ENCODE results near the gene LRRC25. TPM values are rescaled to one million over a fixed set of nuclear protein-coding genes. Genes with fewer than 3 reads are reported as not detected.
A peak's percentile ranks its signal among the peaks of the same experiment; 100 is the strongest.

The LRRC25 gene
- total and polyA plus RNA-seq, 2 donors (not counting 1 experiment from before 2014, with no cell fraction given): 0.10 to 1.2 TPM

DNA sequence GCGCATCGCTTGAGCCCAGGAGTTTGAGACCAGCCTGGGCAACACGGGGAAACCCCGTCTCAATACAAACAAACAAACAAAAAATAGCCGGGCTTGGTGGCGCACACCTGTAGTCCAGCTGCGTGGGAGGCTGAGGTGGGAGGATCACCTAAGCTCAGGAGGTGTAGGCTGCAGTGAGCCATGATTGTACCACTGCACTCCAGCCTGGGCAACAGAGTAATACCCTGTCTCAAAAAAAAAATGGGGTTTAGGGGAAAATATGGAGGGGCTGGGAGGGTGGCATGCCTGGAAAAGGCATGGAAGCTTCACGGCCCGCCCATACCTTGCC is 42.5 kb upstream of the LRRC25 start:
- no peak overlapping the region for H3K4me2 ChIP-seq (ENCODE audit: extremely low read depth, insufficient read depth, low read length)
- peaks cover 7% of the 10 kb centered on the region for H3K4me1 ChIP-seq (ENCODE audit: control insufficient read depth, extremely low read depth, insufficient read depth, low read length)
- H3K36me3 ChIP-seq (ENCODE audit: control insufficient read depth, insufficient read depth, low read length): peaks cover 22% of the 10 kb centered on the region
- H3K27ac ChIP-seq (ENCODE audit: insufficient read depth, low read length): no peak overlapping the region
- H3K9me3 ChIP-seq (ENCODE audit: control insufficient read depth, insufficient read depth, low read depth, low read length): no peaks in the 10 kb centered on the region
- H3K4me3 ChIP-seq (replicated peaks in 1 of 4; ENCODE audit: control extremely low read depth in 1 of 4, insufficient read depth in 1 of 4, low read depth in 3 of 4, low read length in 4 of 4): no peak overlapping the region
- H4K20me1 ChIP-seq (ENCODE audit: control insufficient read depth, extremely low read depth, insufficient read depth, low read length): no peaks in the 10 kb centered on the region
- no peaks in the 10 kb centered on the region for H3K79me2 ChIP-seq (ENCODE audit: control insufficient read depth, insufficient read depth, low read length)
- no peak for TF ChIP-seq EZH2 (IDR thresholded peaks at IDR 0.05; ENCODE audit: low read length, missing control alignments)
- TF ChIP-seq, protein P1, sequence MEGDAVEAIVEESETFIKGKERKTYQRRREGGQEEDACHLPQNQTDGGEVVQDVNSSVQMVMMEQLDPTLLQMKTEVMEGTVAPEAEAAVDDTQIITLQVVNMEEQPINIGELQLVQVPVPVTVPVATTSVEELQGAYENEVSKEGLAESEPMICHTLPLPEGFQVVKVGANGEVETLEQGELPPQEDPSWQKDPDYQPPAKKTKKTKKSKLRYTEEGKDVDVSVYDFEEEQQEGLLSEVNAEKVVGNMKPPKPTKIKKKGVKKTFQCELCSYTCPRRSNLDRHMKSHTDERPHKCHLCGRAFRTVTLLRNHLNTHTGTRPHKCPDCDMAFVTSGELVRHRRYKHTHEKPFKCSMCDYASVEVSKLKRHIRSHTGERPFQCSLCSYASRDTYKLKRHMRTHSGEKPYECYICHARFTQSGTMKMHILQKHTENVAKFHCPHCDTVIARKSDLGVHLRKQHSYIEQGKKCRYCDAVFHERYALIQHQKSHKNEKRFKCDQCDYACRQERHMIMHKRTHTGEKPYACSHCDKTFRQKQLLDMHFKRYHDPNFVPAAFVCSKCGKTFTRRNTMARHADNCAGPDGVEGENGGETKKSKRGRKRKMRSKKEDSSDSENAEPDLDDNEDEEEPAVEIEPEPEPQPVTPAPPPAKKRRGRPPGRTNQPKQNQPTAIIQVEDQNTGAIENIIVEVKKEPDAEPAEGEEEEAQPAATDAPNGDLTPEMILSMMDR (conservative IDR thresholded peaks at IDR 0.05 in 1 of 2, IDR thresholded peaks at IDR 0.05 in 1 of 2; ENCODE audit: low read depth in 1 of 2, low read length in 2 of 2): no peak
- no peak for DNase-seq (ENCODE audit: low read depth in 2 of 2)
- H3K27me3 ChIP-seq (ENCODE audit: control insufficient read depth, insufficient read depth, low read length): no peaks in the 10 kb centered on the region
- no peak overlapping the region for H2AFZ ChIP-seq (ENCODE audit: low read length)
- no peak overlapping the region for H3K9ac ChIP-seq (ENCODE audit: insufficient read depth, low read length)

DNA sequence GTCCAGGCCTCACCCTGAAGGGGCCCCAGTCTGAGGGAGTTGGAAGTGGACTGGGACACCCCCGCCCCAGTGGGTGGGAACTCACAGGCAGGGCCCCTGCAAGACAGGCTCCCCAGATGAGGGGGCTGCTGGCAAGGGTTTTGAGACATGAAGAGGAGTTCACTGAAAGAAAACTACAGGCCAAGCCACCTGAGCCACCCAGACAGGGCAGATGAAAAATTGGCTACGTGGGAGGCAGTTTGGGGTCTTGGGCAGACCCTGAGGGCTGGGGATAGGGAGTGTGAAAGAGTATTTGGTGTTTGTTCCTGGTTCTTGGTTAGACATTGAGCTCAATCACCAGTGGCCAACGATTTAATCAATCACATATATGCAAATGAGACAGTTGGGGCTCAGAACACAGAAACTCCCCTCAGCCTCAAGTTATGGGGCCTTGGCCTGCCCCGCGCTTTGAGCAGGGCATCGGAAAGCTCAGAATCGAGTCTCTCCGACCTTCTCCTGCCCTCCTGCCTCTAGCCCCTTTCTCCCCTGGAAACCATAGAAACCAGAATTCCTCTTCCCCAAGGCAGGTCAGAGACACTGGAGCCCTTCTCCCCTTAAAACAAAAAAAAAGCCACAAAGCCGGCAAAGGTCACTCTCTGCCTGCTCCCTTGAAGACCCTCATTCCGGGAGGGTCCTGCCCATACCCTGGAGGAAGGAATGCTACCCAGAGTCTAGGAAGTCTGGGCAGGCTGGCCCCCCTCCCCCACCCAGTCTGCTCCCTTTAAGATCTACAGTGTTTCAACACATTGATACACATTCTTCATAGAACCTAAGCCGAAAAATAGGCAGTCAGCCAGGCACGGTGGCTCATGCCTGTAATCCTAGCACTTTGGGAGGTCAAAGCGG is 41.8 kb upstream of the LRRC25 start:
- no peak overlapping the region for H3K4me2 ChIP-seq (ENCODE audit: extremely low read depth, insufficient read depth, low read length)
- DNase-seq (ENCODE audit: low read depth in 2 of 2): peak in 1 of 2 donors; percentile 57
- H3K4me1 ChIP-seq (ENCODE audit: control insufficient read depth, extremely low read depth, insufficient read depth, low read length): peaks cover 7% of the 10 kb centered on the region
- no peaks in the 10 kb centered on the region for H4K20me1 ChIP-seq (ENCODE audit: control insufficient read depth, extremely low read depth, insufficient read depth, low read length)
- H2AFZ ChIP-seq (ENCODE audit: low read length): no peak overlapping the region
- H3K79me2 ChIP-seq (ENCODE audit: control insufficient read depth, insufficient read depth, low read length): no peaks in the 10 kb centered on the region
- no peak for TF ChIP-seq EZH2 (IDR thresholded peaks at IDR 0.05; ENCODE audit: low read length, missing control alignments)
- TF ChIP-seq, protein P1 (conservative IDR thresholded peaks at IDR 0.05 in 1 of 2, IDR thresholded peaks at IDR 0.05 in 1 of 2; ENCODE audit: low read depth in 1 of 2, low read length in 2 of 2): no peak
- H3K36me3 ChIP-seq (ENCODE audit: control insufficient read depth, insufficient read depth, low read length): peaks cover 18% of the 10 kb centered on the region
- no peaks in the 10 kb centered on the region for H3K27me3 ChIP-seq (ENCODE audit: control insufficient read depth, insufficient read depth, low read length)
- no peaks in the 10 kb centered on the region for H3K9me3 ChIP-seq (ENCODE audit: control insufficient read depth, insufficient read depth, low read depth, low read length)
- no peak overlapping the region for H3K4me3 ChIP-seq (replicated peaks in 1 of 4; ENCODE audit: control extremely low read depth in 1 of 4, insufficient read depth in 1 of 4, low read depth in 3 of 4, low read length in 4 of 4)
- no peak overlapping the region for H3K9ac ChIP-seq (ENCODE audit: insufficient read depth, low read length)
- no peak overlapping the region for H3K27ac ChIP-seq (ENCODE audit: insufficient read depth, low read length)

DNA sequence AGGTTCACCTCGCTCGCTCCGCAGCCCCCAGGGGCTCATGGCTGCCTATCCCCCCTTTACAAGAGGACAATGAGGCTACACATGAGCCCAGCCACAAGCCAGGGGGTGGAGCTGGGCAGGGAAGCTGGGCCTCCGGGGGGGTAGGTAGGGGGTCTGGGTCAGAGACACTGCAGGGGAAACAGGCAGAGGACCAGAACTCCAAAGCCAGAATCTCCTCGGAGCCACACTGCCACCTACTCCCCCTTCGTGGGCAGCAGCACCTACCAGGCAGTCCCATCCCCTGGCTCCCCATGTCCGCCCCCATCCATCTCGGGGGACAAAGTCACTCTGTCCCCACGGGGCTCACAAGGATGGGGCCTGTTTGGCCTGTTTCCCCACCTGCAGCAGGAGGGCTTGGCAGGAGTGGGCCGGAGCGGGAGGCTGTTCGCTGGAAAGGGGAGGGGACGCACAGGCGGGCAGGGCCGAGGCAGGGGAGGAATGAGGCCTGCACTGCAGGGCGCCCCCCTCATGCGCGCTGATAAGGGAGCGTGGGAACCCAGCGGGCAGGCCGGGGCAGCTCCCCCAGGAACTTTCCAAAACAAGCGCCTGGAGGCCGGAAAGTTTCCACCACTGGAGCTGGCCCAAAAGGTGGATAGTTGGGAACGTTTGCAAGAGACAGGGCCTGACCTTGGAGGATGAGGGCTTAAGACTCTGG is 41.1 kb upstream of the LRRC25 start:
- H3K9ac ChIP-seq (ENCODE audit: insufficient read depth, low read length): no peak overlapping the region
- H3K27me3 ChIP-seq (ENCODE audit: control insufficient read depth, insufficient read depth, low read length): no peaks in the 10 kb centered on the region
- H3K9me3 ChIP-seq (ENCODE audit: control insufficient read depth, insufficient read depth, low read depth, low read length): no peaks in the 10 kb centered on the region
- peak overlapping the region in 1 of 4 experiments; percentile 1 for H3K4me3 ChIP-seq (replicated peaks in 1 of 4; ENCODE audit: control extremely low read depth in 1 of 4, insufficient read depth in 1 of 4, low read depth in 3 of 4, low read length in 4 of 4)
- H3K27ac ChIP-seq (ENCODE audit: insufficient read depth, low read length): no peak overlapping the region
- H3K36me3 ChIP-seq (ENCODE audit: control insufficient read depth, insufficient read depth, low read length): peaks cover 13% of the 10 kb centered on the region
- TF ChIP-seq EZH2 (IDR thresholded peaks at IDR 0.05; ENCODE audit: low read length, missing control alignments): no peak
- TF ChIP-seq, protein P1 (conservative IDR thresholded peaks at IDR 0.05 in 1 of 2, IDR thresholded peaks at IDR 0.05 in 1 of 2; ENCODE audit: low read depth in 1 of 2, low read length in 2 of 2): no peak
- DNase-seq (ENCODE audit: low read depth in 2 of 2): no peak
- no peak overlapping the region for H2AFZ ChIP-seq (ENCODE audit: low read length)
- H3K4me2 ChIP-seq (ENCODE audit: extremely low read depth, insufficient read depth, low read length): no peak overlapping the region
- H3K79me2 ChIP-seq (ENCODE audit: control insufficient read depth, insufficient read depth, low read length): no peaks in the 10 kb centered on the region
- no peaks in the 10 kb centered on the region for H4K20me1 ChIP-seq (ENCODE audit: control insufficient read depth, extremely low read depth, insufficient read depth, low read length)
- peaks cover 7% of the 10 kb centered on the region for H3K4me1 ChIP-seq (ENCODE audit: control insufficient read depth, extremely low read depth, insufficient read depth, low read length)
